ENCODE results near the gene PCDHGA8.
A peak's percentile ranks its signal among the peaks of the same experiment; 100 is the strongest.

PCDHGA8 gene

DNA sequence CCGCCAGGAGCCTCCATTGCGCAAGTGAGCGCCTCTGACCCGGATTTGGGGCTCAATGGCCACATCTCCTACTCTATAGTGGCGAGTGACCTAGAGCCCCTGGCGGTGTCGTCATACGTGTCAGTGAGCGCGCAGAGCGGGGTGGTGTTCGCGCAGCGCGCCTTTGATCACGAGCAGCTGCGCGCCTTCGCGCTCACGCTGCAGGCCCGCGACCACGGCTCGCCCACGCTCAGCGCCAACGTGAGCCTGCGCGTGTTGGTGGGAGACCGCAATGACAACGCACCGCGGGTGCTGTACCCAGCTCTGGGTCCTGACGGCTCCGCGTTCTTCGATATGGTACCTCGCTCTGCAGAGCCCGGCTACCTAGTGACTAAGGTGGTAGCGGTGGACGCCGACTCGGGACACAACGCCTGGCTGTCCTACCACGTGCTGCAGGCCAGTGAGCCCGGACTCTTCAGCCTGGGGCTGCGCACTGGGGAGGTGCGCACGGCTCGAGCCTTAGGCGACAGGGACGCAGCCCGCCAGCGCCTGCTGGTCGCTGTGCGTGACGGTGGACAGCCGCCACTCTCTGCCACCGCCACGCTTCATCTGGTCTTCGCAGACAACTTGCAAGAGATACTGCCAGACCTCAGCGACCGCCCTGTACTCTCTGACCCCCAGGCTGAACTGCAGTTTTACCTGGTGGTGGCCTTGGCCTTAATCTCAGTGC lies 17.3 kb downstream of the PCDHGA8 start:
- TF ChIP-seq EZH2phosphoT487 (IDR thresholded peaks at IDR 0.05; ENCODE audit: borderline replicate concordance, low read length): no peak
- TF ChIP-seq, protein P1, sequence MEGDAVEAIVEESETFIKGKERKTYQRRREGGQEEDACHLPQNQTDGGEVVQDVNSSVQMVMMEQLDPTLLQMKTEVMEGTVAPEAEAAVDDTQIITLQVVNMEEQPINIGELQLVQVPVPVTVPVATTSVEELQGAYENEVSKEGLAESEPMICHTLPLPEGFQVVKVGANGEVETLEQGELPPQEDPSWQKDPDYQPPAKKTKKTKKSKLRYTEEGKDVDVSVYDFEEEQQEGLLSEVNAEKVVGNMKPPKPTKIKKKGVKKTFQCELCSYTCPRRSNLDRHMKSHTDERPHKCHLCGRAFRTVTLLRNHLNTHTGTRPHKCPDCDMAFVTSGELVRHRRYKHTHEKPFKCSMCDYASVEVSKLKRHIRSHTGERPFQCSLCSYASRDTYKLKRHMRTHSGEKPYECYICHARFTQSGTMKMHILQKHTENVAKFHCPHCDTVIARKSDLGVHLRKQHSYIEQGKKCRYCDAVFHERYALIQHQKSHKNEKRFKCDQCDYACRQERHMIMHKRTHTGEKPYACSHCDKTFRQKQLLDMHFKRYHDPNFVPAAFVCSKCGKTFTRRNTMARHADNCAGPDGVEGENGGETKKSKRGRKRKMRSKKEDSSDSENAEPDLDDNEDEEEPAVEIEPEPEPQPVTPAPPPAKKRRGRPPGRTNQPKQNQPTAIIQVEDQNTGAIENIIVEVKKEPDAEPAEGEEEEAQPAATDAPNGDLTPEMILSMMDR (IDR thresholded peaks at IDR 0.05; ENCODE audit: low read depth, low read length, poor library complexity, severe bottlenecking): no peak
- H3K4me3 ChIP-seq (ENCODE audit: low read length): no peak overlapping the region
- H3K36me3 ChIP-seq (ENCODE audit: control insufficient read depth, low read length): peaks cover 21% of the 10 kb centered on the region
- H4K20me1 ChIP-seq (ENCODE audit: control insufficient read depth, insufficient read depth, low read depth, low read length): no peaks in the 10 kb centered on the region
- no peaks in the 10 kb centered on the region for H3K79me2 ChIP-seq (ENCODE audit: control insufficient read depth, low read length)
- no peak overlapping the region for H3K4me2 ChIP-seq (ENCODE audit: low read length)
- H3K4me1 ChIP-seq (ENCODE audit: control insufficient read depth, low read length): no peaks in the 10 kb centered on the region
- no peaks in the 10 kb centered on the region for H3K27me3 ChIP-seq (ENCODE audit: control insufficient read depth, low read length)
- no peak overlapping the region for H3K27ac ChIP-seq (ENCODE audit: low read depth, low read length)
- H3K9me2 ChIP-seq (replicated peaks; ENCODE audit: control insufficient read depth, low read length): no peaks in the 10 kb centered on the region
- no peaks in the 10 kb centered on the region for H3F3A ChIP-seq (ENCODE audit: control insufficient read depth, insufficient read depth)
- peaks cover 14% of the 10 kb centered on the region; the same call in 1 of the 2 replicates for H3K9me3 ChIP-seq (ENCODE audit: control insufficient read depth, insufficient read depth, low read length)

DNA sequence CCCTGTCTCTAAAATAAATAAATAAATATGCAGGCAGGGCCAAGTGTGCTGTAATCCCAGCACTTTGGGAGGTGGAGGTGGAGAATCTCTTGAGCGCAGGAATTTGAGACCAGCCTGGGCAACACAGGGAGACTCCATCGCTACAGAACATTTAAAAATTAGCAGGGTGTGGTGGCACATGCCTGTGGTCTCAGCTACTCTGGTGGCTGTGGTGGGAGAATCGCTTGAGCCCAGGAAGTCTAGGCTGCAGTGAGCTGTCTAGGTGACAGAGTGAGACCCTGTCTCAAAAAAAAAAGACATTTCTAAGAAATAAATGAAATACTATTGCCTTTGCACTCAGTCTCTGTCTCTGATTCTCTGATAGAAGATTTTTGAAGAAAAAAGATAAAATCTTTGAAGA lies 19.1 kb downstream of the PCDHGA8 start:
- no peaks in the 10 kb centered on the region for H3K9me2 ChIP-seq (replicated peaks; ENCODE audit: control insufficient read depth, low read length)

DNA sequence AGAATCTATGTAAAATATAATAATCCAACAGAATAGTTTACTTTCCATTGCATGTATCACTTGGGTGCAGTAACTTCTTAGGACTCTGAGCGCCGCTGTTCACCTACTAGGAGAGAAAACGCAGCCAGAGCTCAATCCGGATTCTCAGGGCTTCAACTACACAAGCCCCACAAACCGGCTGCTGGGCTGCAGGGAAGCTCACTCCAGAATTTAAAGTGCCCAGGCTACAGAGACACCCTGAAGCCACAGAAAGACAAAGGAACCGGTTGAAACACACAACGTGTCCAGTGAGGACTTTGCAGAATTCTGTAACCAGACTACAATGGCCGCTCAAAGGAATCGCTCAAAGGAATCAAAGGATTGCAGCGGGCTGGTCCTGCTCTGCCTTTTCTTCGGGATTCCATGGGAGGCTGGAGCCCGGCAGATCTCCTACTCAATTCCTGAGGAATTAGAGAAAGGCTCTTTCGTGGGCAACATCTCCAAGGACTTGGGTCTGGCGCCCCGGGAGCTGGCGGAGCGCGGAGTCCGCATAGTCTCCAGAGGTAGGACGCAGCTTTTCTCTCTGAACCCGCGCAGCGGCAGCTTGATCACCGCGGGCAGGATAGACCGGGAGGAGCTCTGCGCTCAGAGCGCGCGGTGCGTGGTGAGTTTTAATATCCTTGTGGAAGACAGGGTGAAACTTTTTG lies 20.6 kb downstream of the PCDHGA8 start, which contains the start of gene PCDHGA10:
Gene PCDHGA10, plus strand, starts transcription at position 134 of the 686 bp plus-strand sequence. Its CDS starts 189 bp downstream, at position 323.
- Histone ChIP-seq H3K79me2 (ENCODE audit: control insufficient read depth, low read length) (no peaks in the 10 kb centered on the region), H3K4me2 (ENCODE audit: low read length) (no peak within 1 kb of the TSS), H3K27me3 (ENCODE audit: control insufficient read depth, low read length) (no peaks in the 10 kb centered on the region), H3K4me3 (ENCODE audit: low read length) (no peak within 1 kb of the TSS), H3K36me3 (ENCODE audit: control insufficient read depth, low read length) (peaks cover 15% of the 10 kb centered on the region), H4K20me1 (ENCODE audit: control insufficient read depth, insufficient read depth, low read depth, low read length) (no peaks in the 10 kb centered on the region), H3K9me2 (replicated peaks; ENCODE audit: control insufficient read depth, low read length) (no peaks in the 10 kb centered on the region), H3F3A (ENCODE audit: control insufficient read depth, insufficient read depth) (no peaks in the 10 kb centered on the region), H3K27ac (ENCODE audit: low read depth, low read length) (no peak within 1 kb of the TSS), H3K4me1 (ENCODE audit: control insufficient read depth, low read length) (no peaks in the 10 kb centered on the region), H3K9me3 (ENCODE audit: control insufficient read depth, insufficient read depth, low read length) (peaks cover 18% of the 10 kb centered on the region; the same call in 1 of the 2 replicates)
- TF ChIP-seq, protein P1 (IDR thresholded peaks at IDR 0.05; ENCODE audit: low read depth, low read length, poor library complexity, severe bottlenecking): peak; percentile 28
- no peak for TF ChIP-seq EZH2phosphoT487 (IDR thresholded peaks at IDR 0.05; ENCODE audit: borderline replicate concordance, low read length)

More for the DNA sequence above, 19.1 kb downstream of the PCDHGA8 start:
- H4K20me1 ChIP-seq (ENCODE audit: control insufficient read depth, insufficient read depth, low read depth, low read length): no peaks in the 10 kb centered on the region
- no peaks in the 10 kb centered on the region for H3K27me3 ChIP-seq (ENCODE audit: control insufficient read depth, low read length)
- TF ChIP-seq, protein P1 (IDR thresholded peaks at IDR 0.05; ENCODE audit: low read depth, low read length, poor library complexity, severe bottlenecking): no peak
- H3K27ac ChIP-seq (ENCODE audit: low read depth, low read length): no peak overlapping the region
- H3K4me1 ChIP-seq (ENCODE audit: control insufficient read depth, low read length): no peaks in the 10 kb centered on the region
- no peak overlapping the region for H3K4me3 ChIP-seq (ENCODE audit: low read length)
- H3K79me2 ChIP-seq (ENCODE audit: control insufficient read depth, low read length): no peaks in the 10 kb centered on the region
- H3K9me3 ChIP-seq (ENCODE audit: control insufficient read depth, insufficient read depth, low read length): peaks cover 14% of the 10 kb centered on the region; the same call in 1 of the 2 replicates
- H3F3A ChIP-seq (ENCODE audit: control insufficient read depth, insufficient read depth): no peaks in the 10 kb centered on the region
- peaks cover 18% of the 10 kb centered on the region for H3K36me3 ChIP-seq (ENCODE audit: control insufficient read depth, low read length)
- no peak overlapping the region for H3K4me2 ChIP-seq (ENCODE audit: low read length)

Measured in DOHH2 (cell line).